Measurements from ENCODE around the gene XIRP2. TPM values are rescaled to one million over a fixed set of nuclear protein-coding genes. Genes with fewer than 3 reads are reported as not detected.

Gene XIRP2
- polyA plus RNA-seq, 2 of the 4 experiments (the other 2 are of a cell fraction) = not detected

DNA sequence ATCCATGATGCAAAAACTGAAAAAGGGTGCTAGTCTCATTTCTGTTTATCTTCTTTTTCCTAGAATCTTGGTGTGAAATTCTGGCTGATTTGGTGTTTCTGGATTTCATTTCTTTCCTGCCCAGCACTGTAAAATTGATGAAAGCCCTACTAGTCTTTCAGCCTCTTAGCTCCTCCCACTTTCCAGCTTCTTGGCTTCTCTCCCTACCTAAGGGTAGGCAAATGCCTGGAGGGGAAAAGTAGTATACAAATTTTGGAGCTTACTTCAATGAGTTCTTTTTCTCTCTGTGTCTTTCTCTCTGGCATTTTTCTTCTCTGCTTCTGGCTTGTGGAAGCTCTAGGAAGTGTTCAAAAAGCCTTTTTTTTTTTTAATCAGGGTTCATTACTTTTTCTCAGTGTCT lies 160.5 kb downstream of the XIRP2 start:
- FAIRE-seq = no peak
- POLR2A ChIA-PET = no interaction called here

DNA sequence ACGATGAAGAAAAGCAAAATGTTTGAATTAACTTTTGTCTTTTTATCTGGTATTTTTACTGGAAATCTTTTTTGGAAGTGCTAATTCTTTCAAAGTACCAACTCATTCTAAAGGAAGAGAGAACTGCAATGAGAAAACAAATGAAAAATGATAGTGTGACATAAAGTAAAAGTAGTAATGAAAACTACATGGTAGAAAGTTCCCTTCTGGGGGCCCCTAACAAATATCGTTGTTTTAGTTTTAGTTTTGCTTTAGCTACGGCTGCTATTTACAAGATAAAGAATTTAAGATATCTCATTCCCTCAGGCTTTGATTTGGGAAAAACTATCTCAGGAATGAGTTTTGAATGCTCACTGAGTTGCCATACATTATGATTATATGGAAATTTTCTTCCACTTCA lies 161.4 kb downstream of the XIRP2 start:
- ChIA-PET POLR2A (no interaction called here), CTCF (no interaction called here)
- no peak overlapping the region for H3K4me3 ChIP-seq
- no peak for TF ChIP-seq MAFK (IDR thresholded peaks at IDR 0.05; ENCODE audit: partially characterized antibody)
- TF ChIP-seq, protein P1, sequence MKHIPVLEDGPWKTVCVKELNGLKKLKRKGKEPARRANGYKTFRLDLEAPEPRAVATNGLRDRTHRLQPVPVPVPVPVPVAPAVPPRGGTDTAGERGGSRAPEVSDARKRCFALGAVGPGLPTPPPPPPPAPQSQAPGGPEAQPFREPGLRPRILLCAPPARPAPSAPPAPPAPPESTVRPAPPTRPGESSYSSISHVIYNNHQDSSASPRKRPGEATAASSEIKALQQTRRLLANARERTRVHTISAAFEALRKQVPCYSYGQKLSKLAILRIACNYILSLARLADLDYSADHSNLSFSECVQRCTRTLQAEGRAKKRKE (CRISPR knock-in tag; IDR thresholded peaks at IDR 0.05; ENCODE audit: low read depth) = no peak
- no peak for TF ChIP-seq SREBF2 (IDR thresholded peaks at IDR 0.05)
- TF ChIP-seq POLR2AphosphoS2 (conservative IDR thresholded peaks at IDR 0.05; ENCODE audit: low read length) = no peak
- no peak for TF ChIP-seq HDAC2 (IDR thresholded peaks at IDR 0.05)
- TF ChIP-seq, protein P2, sequence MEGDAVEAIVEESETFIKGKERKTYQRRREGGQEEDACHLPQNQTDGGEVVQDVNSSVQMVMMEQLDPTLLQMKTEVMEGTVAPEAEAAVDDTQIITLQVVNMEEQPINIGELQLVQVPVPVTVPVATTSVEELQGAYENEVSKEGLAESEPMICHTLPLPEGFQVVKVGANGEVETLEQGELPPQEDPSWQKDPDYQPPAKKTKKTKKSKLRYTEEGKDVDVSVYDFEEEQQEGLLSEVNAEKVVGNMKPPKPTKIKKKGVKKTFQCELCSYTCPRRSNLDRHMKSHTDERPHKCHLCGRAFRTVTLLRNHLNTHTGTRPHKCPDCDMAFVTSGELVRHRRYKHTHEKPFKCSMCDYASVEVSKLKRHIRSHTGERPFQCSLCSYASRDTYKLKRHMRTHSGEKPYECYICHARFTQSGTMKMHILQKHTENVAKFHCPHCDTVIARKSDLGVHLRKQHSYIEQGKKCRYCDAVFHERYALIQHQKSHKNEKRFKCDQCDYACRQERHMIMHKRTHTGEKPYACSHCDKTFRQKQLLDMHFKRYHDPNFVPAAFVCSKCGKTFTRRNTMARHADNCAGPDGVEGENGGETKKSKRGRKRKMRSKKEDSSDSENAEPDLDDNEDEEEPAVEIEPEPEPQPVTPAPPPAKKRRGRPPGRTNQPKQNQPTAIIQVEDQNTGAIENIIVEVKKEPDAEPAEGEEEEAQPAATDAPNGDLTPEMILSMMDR (IDR thresholded peaks at IDR 0.05) = no peak
- no peak for TF ChIP-seq HEYL (CRISPR knock-in tag; IDR thresholded peaks at IDR 0.05)
- TF ChIP-seq GATA3 (IDR thresholded peaks at IDR 0.05; ENCODE audit: borderline replicate concordance) = no peak
- TF ChIP-seq JUN (IDR thresholded peaks at IDR 0.05) = no peak
- no peak for TF ChIP-seq POLR2A (IDR thresholded peaks at IDR 0.05; ENCODE audit: low read length)
- no peak for TF ChIP-seq NFE2L2 (conservative IDR thresholded peaks at IDR 0.05; ENCODE audit: low read length)
- no peak for TF ChIP-seq MYC (IDR thresholded peaks at IDR 0.05; ENCODE audit: borderline replicate concordance, low read length)
- H3K27ac ChIP-seq = no peak overlapping the region
- no peaks in the 10 kb centered on the region for H3K9me3 ChIP-seq
- ATAC-seq = no peak
- DNase-seq (ENCODE audit: low read depth in 1 of 2, low spot score in 1 of 2) = no peak
- no peak for FAIRE-seq
- no peaks in the 10 kb centered on the region for H3K4me1 ChIP-seq
- no peak overlapping the region for H3K4me2 ChIP-seq
- WGBS (ENCODE audit: missing lambda C conversion rate) = 12% methylated on average over 3 of the region's 3 CpGs

More for the DNA sequence above, 160.5 kb downstream of the XIRP2 start:
- CTCF ChIA-PET = interaction anchor here (1.2 kb wide), 1 partner anchor 28 kb away, joined by 3 read pairs; no protein-coding TSS in a partner anchor
- TF ChIP-seq, protein P3, sequence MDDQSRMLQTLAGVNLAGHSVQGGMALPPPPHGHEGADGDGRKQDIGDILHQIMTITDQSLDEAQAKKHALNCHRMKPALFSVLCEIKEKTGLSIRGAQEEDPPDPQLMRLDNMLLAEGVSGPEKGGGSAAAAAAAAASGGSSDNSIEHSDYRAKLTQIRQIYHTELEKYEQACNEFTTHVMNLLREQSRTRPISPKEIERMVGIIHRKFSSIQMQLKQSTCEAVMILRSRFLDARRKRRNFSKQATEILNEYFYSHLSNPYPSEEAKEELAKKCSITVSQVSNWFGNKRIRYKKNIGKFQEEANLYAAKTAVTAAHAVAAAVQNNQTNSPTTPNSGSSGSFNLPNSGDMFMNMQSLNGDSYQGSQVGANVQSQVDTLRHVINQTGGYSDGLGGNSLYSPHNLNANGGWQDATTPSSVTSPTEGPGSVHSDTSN (IDR thresholded peaks at IDR 0.05) = no peak
- TF ChIP-seq RARB (CRISPR knock-in tag; IDR thresholded peaks at IDR 0.05) = no peak
- TF ChIP-seq ESRRA (IDR thresholded peaks at IDR 0.05; ENCODE audit: borderline replicate concordance, low read length) = no peak
- no peak for TF ChIP-seq RFX5 (IDR thresholded peaks at IDR 0.05)
- TF ChIP-seq, protein P4, sequence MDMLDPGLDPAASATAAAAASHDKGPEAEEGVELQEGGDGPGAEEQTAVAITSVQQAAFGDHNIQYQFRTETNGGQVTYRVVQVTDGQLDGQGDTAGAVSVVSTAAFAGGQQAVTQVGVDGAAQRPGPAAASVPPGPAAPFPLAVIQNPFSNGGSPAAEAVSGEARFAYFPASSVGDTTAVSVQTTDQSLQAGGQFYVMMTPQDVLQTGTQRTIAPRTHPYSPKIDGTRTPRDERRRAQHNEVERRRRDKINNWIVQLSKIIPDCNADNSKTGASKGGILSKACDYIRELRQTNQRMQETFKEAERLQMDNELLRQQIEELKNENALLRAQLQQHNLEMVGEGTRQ (IDR thresholded peaks at IDR 0.05) = no peak
- TF ChIP-seq JUNB (IDR thresholded peaks at IDR 0.05) = no peak
- TF ChIP-seq, protein P5, sequence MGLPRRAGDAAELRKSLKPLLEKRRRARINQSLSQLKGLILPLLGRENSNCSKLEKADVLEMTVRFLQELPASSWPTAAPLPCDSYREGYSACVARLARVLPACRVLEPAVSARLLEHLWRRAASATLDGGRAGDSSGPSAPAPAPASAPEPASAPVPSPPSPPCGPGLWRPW (IDR thresholded peaks at IDR 0.05) = no peak
- no peak for TF ChIP-seq NR3C1 (IDR thresholded peaks at IDR 0.05)
- TF ChIP-seq FOXS1 (CRISPR knock-in tag; IDR thresholded peaks at IDR 0.05) = no peak
- no peak for TF ChIP-seq RNF2 (IDR thresholded peaks at IDR 0.05; ENCODE audit: borderline replicate concordance, low read depth)
- no peak for TF ChIP-seq EP300 (IDR thresholded peaks at IDR 0.05)
- TF ChIP-seq HOXB5 (CRISPR knock-in tag; IDR thresholded peaks at IDR 0.05) = no peak
- no peak for TF ChIP-seq BHLHE40 (IDR thresholded peaks at IDR 0.05; ENCODE audit: low read depth, low read length)
- TF ChIP-seq RAD21 (conservative IDR thresholded peaks at IDR 0.05 in 1 of 2, IDR thresholded peaks at IDR 0.05 in 1 of 2) = no peak
- TF ChIP-seq RCOR1 (IDR thresholded peaks at IDR 0.05; ENCODE audit: low read depth, low read length) = no peak
- TF ChIP-seq, protein P6, sequence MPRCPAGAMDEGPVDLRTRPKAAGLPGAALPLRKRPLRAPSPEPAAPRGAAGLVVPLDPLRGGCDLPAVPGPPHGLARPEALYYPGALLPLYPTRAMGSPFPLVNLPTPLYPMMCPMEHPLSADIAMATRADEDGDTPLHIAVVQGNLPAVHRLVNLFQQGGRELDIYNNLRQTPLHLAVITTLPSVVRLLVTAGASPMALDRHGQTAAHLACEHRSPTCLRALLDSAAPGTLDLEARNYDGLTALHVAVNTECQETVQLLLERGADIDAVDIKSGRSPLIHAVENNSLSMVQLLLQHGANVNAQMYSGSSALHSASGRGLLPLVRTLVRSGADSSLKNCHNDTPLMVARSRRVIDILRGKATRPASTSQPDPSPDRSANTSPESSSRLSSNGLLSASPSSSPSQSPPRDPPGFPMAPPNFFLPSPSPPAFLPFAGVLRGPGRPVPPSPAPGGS (IDR thresholded peaks at IDR 0.05) = no peak
- DNase-seq (ENCODE audit: low read depth in 1 of 2, low spot score in 1 of 2) = no peak
- H3K4me2 ChIP-seq = no peak overlapping the region
- H3K4me3 ChIP-seq = no peak overlapping the region
- no peak for ATAC-seq
- no peak overlapping the region for H3K27ac ChIP-seq
- no peaks in the 10 kb centered on the region for H3K9me3 ChIP-seq
- H3K4me1 ChIP-seq = no peaks in the 10 kb centered on the region
